LoVo (cell line): Measurements from ENCODE around the gene RAD51B.
"Not testable (repeated sequence)": the region's sequence is repeated elsewhere in the genome, so short reads cannot be mapped to it uniquely, and the experiment has no call there.

ENCODE experiments used
- DNase-seq: peaks from one replicate; pipeline ENCODE4 v3.0.0-alpha.2; 2016; ENCODE audit warnings: low spot score

RAD51B gene

GRCh38 chr14:68407285-68407684, 587.7 kb downstream of the RAD51B start:
- DNase-seq = peak; percentile 12

GRCh38 chr14:68407825-68408224, 588.2 kb downstream of the RAD51B start:
- DNase-seq = peak; percentile 19

GRCh38 chr14:68408680-68409079, 589.1 kb downstream of the RAD51B start:
- no peak for DNase-seq

GRCh38 chr14:68409387-68409786, 589.8 kb downstream of the RAD51B start:
- no peak for DNase-seq

- peak; percentile 68 for DNase-seq
These were observed 593.2 kb downstream of the RAD51B start for GRCh38 chr14:68412505-68413465.

GRCh38 chr14:68413509-68413908, 593.9 kb downstream of the RAD51B start:
- no peak for DNase-seq

- DNase-seq = no peak
These were observed 594.5 kb downstream of the RAD51B start for GRCh38 chr14:68414121-68414520.

GRCh38 chr14:68416171-68416570, 596.6 kb downstream of the RAD51B start:
- DNase-seq = no peak

GRCh38 chr14:68417009-68417650, 597.6 kb downstream of the RAD51B start:
- DNase-seq = no peak

GRCh38 chr14:68418174-68419118, 598.9 kb downstream of the RAD51B start:
- DNase-seq = no peak

- DNase-seq = no peak
These were observed 600.8 kb downstream of the RAD51B start for GRCh38 chr14:68420350-68420749.

- DNase-seq = no peak
These were observed 601.5 kb downstream of the RAD51B start for GRCh38 chr14:68421116-68421515.

GRCh38 chr14:68423686-68424085, 604.1 kb downstream of the RAD51B start:
- no peak for DNase-seq

- DNase-seq = no peak
These were observed 605.0 kb downstream of the RAD51B start for GRCh38 chr14:68424443-68425172.

- DNase-seq = peak; percentile 35
These were observed 607.3 kb downstream of the RAD51B start for GRCh38 chr14:68426661-68427549.

GRCh38 chr14:68427550-68427890, 607.9 kb downstream of the RAD51B start:
- DNase-seq = peak; percentile 73

- not testable (repeated sequence) for DNase-seq
These were observed 609.3 kb downstream of the RAD51B start for GRCh38 chr14:68428900-68429299.

- not testable (repeated sequence) for DNase-seq
These were observed 614.6 kb downstream of the RAD51B start for GRCh38 chr14:68434173-68434572.

GRCh38 chr14:68435631-68436030, 616.1 kb downstream of the RAD51B start:
- DNase-seq = not testable (repeated sequence)

- no peak for DNase-seq
These were observed 620.1 kb downstream of the RAD51B start for GRCh38 chr14:68439676-68440075.
